GM21526 (cell line): Measurements from ENCODE around the gene OR7G3.

Experiments
- ATAC-seq: cut with Tn5 transposase; IDR thresholded peaks from one replicate; pipeline ENCODE4 v1.9.1; 2021; ENCODE audit warnings: moderate library complexity; ENCODE audit not compliant: unreplicated experiment, low FRiP score

OR7G3 gene

DNA sequence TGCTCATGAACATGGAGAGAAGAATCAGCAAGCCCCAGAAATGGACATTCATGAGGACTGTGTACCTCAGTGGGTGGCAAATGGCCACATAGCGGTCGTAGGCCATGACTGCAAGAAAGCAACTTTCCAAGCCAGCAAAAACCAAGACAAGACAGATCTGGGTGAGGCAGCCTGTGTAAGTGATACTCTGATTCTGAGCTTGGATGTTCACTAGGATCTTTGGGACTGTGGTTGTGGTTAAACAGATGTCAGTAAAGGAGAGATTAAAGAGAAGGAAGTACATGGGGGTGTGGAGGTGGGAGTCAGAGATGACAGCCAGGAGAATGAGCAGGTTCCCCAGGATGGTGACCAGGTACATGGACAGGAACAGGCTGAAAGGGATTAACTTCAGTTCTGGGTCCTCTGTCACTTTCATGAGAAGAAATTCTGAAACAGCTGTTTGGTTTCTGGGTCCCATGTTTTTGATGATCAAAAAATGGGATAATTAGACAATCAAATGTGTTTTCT is 11.4 kb downstream of the OR7G3 start, which contains the start of gene OR7G1:
Gene OR7G1 (minus strand): TSS at position 457 of the 507 bp plus-strand sequence. CDS start 0 bp downstream, at position 457.
- ATAC-seq: no peak

DNA sequence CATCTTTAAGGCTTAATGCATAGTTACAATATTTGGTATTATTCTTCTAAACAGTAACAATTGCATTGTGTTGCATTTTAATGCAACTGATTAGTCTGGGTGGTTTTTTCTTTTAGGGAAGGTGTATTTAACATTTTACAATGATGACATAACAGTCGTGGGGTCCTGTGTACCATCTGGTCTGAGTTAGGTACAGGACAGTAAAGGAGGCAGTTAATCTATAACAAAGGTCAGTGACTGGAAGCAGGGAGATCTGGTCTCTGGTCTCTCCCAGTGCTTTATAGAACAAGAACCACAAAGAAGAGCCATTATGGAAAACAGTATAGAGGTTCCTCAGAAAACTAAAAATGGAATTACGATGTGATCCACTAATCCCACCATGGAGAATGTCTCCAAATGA is 16.8 kb downstream of the OR7G3 start:
- no peak for ATAC-seq

DNA sequence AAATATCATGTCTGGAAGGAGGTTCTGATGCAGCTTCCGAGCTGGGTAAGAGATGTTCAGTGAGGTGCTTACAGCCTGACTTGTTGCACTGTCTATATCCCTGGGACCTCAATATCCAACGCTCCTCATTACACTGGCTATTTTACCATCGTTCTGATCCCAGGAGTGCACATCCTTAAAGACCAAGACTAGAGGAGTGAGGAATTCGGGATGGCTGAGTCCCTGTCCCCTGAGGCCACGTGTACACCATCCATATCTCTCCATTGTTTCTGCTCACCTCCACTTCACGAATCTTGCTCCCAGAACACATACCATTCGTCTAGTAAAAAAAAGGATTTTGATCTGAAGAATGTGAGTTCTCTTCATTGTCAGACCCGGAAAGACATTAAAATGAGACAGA is 19.4 kb downstream of the OR7G3 start, which contains the start of gene OR7G2:
Gene OR7G2 (minus strand): TSS at position 101 of the 400 bp plus-strand sequence. CDS start 4,232 bp downstream, outside the sequence.
- ATAC-seq: no peak

DNA sequence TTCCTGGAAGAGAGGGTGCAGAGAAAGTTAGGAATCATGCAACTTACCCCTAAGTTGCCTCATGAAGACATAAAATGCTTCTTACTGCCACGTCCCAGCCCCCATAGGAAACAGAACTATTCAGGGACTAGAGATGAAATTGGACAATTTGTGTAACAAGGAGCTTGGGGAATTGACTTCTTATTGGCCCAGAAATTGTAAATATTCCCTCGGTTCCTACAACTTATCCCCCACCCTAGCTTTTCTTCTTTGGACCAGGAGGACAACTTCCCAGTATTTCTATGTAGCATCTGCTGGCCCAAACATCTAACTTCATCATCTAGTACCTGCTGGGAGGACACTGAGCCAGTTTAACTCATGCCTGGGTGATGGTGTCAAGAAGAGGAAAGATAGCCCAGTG is 40.0 kb downstream of the OR7G3 start, which contains the start of gene OR1M1:
Gene OR1M1 (plus strand): TSS at position 301 of the 400 bp plus-strand sequence. CDS start 6,184 bp downstream, outside the sequence.
- ATAC-seq: no peak

DNA sequence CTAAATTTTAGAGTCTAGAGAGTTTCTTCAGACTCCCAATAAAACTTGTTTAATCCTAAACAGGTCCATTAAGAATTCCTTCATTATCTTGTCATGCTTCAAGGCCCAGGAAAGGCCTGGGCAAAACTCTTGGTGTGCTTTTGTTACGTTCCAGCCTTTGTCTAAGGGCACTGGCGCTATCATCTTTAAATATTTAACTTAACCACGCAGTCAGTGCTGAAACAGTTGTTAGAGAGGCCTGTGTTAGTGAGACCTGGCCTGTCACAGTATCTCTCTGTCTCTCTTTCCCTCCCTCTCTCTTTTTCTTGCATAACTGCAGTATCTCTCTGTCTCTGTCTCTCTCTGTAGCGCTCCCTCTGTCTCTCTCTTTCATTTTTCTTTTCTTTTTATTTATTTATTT is 48.1 kb downstream of the OR7G3 start:
- no peak for ATAC-seq

DNA sequence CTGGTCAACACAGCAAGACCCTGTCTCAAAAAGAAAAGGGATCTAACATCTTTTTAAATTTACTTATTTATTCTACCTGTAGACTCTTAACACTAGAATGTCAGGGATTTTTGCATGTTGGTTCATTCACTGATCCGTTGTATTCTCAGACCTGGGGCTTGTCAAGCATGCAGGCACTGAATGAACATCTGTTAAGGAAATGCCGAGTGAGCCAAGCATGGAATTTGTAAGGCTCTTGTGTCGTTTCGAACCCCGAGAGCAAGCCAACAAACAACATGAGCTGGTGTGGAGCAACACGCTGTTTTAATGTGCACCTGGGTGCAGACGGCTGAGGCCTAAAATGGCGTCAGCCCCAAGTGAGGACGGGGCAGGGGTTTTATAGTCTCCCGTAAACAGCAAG is 49.8 kb downstream of the OR7G3 start:
- no peak for ATAC-seq
